GM19372 (cell line): ENCODE measurements around the gene RBM4B.

Experiments
- ATAC-seq: cut with Tn5 transposase; IDR thresholded peaks from one replicate; pipeline ENCODE4 v1.9.1; 2021; ENCODE audit warnings: mild to moderate bottlenecking, low read depth, moderate library complexity; ENCODE audit not compliant: unreplicated experiment

RBM4B gene

DNA sequence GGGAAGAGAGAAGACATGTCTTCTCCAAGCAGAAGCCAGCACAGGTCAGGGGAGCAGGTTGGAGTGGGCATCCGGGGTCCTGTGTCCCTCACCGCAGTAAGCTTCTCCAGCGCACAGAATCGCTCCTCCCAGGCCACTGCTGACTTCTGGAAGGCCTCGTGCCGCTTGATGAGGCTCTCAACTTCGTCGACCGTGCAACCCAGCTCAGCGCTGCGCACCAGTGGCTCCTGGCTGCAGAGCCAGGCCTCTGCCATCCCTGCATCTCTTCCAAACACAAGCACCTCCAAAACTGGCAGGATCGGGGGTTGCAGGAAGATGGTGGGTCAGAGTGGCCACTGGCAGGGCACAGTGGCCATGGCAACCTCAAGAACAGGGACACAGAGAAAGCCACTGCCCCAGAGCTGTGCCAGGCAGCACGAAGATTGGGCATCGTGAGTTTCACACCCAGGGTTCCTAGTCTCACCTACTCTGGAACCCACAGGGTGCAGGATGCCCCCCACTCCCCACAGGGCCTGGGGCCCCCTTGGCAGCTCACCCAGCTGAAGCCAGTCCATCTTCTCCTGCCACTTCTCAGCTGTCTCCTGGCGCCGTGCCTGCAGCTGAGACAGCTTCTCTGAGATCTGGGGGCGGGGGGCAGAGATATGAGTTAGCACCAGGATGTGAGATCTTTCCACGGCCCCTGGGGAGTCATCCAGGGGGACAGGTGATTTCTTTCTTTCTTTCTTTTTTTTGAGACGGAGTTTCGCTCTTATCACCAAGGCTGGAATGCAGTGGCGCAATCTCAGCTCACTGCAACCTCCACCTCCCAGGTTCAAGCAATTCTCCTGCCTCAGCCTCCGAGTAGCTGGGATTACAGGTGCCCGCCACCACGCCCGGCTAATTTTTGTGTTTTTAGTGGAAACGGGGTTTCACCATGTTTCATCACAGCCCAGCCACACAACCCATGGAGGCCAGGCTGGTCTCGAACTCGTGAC lies 11.2 kb upstream of the RBM4B start:
- no peak for ATAC-seq

DNA sequence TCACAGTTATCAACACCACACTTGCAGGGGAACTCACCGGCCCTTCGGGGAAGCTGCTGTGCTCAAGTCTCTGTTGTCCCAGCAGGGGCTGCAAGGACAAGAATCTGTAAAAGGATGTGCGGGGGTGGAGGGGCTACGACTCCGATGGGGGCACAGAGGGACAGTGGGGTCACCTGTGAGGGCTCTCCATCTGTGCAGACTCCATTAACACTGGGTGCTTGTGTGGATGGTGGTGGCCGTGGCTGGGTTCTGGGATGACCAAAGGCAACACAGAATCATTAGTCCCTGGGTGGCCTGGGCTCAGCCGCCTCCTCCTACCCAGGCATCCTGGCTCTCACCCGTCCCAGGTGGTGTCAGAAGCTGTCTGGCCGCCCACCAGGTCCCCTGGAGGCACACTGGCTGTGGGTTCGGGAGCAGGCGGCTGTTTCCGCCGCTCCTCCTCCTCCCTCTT lies 10.2 kb upstream of the RBM4B start:
- ATAC-seq, result no peak

DNA sequence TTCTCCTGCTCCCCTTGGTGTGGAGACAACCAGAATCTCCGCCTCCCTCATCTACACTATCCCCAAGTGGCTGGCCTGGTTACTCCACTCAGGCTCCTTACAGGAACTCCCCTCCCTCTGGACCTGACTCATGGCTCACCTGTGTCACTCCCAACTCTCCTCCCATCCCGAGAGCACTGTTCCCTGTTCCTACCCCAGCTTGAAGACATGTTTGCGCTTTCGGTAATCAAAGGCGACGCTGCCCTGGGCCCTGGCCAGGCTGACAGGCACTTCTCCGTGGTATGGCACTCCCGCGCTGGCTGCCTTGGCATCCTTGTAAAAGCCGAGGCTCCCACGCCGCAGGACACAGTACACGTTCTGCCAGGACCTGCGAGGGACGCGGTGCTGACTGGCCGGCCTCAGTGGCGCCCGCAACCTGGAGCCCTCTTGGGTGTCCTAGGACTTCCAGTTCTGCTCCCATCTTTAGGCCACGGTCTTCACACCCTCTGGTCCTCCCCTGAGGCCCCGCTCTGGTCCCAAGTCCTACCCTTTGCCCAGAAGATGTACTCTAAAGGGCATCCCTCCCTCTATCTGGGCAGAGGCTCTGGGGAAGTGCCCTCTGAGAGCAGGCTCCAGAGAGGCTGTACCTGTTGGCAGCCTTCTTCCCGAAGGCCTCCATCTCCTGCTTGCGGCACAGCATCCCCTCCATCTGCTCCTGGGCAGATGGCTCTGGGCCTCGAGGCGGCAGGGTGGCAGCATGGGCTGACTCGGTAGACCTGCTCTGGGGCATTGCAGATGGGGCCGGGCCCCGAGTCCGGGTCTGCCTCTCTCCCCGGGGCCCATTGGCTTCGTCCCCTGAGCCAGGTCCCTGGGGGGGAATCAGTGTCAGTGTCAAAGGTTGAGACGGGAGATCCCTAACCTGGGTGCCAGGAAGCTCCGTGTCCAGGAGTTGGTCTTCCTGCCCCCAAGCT lies 9.4 kb upstream of the RBM4B start:
- no peak for ATAC-seq

DNA sequence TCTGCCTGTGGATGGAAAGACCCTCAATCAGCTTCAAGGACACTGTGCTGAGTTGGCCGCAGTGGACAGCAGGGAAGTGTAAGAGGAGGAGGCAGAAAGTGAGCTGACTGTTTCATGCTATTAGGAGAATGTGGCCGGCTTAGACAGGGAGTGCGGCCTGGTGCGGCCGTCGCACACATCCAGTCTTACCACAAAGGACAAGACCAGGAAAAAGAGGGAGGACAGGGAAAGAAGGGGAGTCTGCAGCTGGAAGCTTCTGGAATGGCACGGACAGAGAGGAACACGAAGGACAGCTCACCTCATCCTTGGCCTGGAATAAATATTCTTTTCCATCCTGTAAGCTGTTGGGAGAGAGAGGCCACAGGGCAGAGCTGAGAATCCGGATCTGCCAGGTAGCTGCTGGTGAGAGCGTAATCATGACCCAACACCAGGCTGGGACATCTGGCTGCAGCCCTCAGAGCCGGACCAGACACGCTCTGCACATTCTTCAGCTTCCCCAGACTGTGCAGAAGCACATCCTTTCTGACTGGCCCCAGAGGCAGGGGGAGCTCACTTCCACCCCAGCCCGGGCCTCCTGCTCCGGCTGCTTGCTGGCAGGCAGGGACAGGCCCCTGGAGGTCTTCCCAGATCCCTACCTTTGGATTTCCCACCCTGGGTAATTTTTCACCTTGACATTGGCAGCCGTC lies 8.6 kb upstream of the RBM4B start:
- ATAC-seq, result no peak

DNA sequence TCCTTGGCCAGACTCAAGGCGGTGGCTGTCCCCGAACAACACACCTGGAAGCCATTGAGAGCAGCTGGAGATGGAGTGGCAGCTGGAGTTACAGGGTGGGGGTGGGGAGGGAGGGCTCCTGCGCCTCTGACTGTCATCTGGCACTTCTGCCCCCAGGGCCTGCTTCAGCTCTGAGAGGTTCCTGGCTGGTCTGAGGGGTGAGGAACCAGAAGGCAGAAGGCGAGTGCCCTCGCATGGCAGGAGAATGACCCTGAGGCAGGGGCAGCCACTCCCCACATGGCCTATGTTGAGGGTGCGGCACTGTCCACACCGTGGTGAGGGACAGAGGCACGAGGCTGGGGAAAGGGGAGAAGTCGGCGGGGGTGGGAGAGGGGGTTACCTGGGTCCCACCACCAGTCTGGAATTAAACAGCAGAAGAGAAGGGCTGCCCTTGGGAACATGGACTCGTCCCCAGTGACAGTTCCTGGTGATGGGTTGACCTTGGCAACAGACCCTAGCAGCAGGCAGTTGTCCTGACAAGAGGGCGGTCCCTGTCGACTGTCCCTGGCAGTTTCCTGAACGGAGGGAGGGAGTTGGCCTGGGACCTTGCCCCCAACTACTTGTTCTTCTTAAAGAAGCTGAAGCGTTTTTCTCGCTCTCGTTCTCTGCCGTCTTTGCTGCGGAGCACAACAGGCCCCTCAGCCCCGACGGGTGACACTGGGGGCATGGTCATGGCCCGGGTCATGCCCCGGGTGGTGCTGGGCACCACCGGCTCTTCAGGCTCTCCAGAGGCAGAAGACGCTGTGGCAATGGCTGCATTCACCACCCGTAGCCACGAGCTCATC lies 7.8 kb upstream of the RBM4B start:
- no peak for ATAC-seq

DNA sequence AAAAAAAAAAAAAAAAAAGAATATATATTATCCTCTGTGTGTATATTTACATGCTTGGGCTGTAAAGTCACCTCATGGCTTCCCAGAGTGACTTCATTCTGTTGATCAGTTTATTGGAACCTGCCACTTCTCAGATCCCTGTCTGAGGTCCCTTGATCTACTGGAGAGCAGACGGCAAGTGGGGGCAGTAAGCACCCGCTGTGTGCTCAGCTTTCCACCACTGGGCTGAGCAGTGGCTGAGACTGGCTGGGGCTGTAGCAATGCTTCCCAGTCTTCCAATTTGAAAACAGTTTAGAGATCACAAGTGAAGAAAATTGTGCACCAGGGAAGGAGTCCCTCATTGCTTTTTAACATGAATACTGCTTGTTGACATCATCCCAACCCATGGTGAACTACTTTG lies 6.9 kb upstream of the RBM4B start:
- no peak for ATAC-seq

DNA sequence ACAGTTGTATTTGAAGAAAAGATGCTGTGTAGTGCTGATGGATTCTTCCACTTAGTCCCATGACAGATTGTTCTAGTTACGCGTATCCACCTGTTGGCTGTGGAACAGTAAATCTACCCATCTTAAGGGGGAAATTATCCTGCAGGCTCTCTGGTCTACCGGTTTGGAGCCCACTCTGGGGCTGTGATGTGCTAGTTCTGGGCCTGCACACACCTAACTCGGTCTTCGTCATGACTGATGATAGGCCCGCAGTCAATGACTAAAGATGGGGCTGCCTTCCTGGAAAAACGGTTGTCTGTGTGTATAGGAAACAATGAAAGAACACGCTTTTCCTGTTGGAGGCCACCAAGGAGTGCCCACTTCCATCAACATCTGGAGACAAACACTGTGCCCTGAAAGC lies 6.2 kb upstream of the RBM4B start:
- no peak for ATAC-seq

DNA sequence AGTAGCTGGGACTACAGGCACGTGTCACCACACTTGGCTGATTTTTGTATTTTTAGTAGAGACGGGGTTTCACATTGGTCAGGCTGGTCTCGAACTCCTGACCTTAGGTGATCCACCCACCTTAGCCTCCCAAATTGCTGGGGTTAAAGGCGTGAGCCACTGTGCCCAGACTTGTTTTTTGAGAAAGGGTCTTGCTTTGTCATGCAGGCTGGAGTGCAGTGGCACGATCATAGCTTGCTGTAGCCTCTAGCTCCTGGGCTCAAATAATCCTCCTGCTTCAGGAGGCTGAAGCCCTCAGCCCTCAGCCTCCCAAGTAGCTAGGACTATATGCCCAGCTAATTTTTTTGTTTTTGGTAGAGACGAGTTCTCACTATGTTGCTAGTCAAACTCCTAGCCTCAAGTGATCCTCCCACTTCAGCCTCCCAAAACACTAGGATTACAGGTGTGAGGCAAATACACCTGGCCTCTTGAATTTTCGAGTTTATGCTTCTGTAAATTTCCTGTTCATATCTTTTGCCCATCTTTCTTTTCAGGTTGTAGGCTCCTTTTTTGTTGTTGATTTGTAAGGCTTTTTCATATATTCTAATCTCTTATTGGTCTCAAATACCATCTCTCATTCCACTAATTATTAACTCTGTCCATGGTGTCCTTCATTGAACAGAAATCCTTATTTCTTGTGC lies 3.4 kb upstream of the RBM4B start:
- ATAC-seq, result no peak

DNA sequence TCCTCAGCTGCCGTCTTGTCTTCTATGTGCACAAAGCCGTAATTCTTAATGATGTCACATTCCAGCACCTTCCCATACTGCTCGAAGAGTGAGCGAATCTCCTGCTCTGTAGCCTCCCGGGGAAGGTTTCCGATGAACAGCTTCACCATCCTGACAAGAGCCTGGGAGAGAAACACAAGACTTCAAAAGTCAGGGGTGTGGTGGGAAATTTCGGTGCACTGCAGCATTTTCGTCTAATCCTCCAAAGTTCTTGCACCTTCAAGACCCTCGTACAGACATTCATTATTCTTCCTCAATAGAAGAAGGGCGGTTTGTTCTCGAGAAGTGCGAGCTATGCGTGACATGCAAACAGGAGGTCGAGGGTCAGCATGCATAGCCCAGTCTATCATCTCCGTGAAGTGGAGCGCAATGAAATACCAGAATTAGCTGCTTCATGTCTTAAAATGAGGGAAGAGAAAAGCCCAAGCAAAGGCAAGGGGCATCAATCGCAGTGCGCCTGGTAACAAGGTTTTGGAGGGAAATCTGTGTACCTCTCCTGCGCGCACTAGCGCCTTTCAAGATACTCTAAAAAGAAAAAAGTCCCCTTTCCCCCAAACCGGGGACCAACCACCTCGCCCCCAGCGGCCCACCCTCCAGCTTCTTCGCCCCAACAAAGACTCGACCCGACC lies 622 bp downstream of the RBM4B start:
- ATAC-seq, result no peak

DNA sequence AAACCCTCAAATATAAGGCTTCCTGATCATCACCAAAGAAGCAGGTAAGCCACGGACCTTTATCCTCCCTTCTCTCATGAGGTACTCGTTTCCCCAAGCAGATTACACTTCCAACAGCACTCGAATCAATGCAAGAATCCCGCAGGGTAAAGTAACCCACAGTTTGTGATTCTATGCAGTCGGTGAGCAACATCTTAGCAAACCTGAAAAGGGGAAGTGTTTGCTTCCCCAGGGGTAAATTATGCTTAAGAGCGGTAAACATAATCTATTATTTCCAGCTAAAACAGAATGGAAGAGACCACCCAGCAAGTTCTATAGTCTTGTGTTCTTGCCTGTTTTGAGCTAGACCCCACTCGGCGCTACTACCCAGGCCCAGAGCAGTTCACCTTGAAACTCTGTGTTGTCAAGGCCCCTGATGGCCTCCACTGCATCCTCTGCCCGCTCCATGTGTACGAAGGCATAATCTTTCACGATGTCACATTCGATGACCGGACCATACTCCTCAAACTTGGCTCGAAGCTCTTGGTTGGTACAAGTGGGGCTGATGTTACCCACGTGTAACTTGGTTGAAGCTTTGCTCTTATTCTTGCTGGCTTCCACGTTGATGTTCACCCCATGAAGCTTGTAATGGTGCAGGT lies 1.3 kb downstream of the RBM4B start:
- no peak for ATAC-seq

DNA sequence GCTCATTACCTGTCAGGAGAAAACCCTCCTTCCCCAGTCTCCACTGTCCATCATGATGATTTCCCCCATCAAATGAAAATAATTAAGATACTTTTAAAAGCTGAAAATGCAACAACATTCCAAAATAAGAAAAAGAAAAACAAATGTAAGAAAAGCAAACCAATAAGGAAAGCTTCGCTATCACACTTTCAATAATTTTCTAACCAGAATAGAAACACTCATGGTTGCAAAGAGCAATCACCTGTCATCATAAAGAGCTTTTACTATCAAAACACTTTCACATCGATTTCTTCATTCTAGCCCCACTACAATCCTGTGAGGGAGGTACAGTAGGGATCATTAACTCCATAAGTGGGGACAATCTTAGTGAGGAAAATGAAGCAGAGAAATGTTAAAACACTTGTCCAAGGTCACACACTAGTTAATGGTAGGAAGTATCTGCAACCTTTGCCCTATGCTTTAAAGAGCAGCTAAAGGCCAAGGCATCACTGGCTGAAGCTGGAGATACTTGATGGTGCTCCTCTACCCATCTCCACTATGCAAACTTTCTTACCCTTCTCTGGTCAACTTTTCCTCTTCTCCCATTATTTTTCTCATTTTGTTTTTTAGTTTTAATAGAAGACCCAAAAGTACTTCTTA lies 2.6 kb downstream of the RBM4B start:
- ATAC-seq, result no peak

DNA sequence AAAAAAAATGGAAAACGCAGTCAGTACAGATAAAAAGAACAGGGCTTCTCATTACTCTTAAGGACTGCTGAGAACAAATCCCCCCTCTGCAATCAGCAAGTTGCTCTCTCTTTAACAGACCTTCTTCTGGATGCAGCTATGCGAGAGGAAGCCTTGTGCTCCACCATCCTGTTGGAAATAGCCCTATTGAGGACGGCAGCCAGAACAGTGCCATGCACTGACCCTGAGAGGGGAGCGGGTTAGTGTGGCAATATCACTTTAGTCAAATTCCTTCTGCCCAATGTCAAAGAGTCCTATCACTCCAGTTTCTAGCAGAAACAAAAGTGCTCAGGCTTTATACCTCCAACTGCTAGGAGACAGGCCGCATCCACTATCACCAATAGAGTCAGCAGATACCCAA lies 6.9 kb downstream of the RBM4B start:
- ATAC-seq, result no peak

DNA sequence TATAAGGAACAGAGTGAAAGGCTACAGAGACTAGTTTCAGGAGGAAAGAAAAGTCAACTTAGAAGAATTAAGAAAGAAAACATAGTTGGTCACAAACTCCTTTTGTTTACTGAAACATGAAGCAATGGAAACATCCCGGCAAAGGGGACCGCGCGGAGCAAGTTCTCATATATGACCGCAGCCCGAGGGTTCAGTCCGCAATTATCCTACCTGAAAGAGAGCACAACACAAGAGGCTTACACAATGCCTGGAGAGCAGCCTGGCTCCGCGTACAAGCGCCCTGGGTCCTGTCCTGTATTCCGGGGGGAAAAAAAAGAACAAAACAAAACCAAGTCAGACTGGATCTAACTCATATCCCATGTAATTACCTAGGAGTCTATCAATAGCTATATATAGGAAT lies 12.3 kb downstream of the RBM4B start:
- ATAC-seq, result no peak

DNA sequence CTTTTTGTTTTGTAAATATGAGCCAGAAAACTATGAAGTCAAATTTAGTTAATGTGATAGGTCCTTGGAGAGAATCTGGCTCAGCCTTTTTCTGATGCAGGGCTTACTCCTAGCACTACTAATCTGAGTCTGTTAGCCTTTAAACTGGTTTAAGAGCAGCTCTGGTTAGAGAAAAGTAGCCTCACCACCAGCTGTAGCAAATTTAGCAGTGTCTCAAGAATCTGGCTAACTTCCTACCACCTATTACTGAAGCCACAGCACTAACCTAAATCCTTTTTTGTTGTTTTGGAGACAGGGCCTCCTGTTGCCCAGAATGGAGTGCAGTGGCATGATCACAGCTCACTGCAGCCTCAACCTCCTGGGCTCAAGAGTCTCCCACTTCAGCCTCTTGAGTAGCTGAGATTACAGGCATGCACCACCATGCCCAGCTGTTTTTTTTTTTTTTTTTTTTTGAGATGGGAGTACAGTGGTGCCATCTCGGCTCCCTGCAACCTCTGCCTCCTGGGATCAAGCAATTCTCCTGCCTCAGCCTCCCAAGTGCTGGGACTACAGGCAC lies 13.9 kb downstream of the RBM4B start:
- no peak for ATAC-seq

DNA sequence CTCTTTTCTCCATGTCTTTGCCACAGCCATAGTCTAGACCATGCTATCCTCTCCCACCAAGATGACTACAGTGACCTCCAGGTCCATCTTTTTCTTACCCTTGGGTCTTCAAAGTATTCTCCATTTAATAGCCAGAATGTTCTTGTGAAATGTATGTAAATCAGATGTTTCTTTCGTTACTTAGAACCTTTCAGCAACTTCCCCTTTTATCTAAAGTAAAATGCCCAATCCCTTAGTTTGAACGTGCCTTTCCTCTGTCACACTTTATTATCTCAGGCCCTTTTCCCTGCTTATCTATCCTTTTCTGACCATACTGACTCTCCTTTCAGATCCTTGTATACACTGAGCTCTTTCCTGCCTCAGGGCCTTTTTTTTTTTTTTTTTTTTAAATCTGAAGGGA lies 17.9 kb downstream of the RBM4B start:
- ATAC-seq, result no peak

DNA sequence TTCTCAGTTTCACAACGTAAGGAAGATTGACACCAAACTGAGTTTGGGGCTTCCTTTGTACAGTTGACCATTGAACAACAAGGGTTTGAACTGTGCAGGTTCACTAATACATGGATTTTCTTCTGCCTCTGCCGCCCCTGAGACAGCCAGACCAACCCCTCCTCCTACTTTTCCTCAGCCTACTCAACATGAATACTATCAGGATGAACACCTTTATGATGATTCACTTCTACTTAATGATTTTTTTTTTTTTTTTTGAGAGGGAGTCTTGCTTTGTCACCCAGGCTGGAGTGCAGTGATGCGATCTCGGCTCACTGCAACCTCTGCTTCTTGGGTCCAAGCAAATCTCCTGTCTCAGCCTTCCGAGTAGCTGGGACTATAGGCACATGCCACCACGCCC lies 24.6 kb downstream of the RBM4B start:
- no peak for ATAC-seq

DNA sequence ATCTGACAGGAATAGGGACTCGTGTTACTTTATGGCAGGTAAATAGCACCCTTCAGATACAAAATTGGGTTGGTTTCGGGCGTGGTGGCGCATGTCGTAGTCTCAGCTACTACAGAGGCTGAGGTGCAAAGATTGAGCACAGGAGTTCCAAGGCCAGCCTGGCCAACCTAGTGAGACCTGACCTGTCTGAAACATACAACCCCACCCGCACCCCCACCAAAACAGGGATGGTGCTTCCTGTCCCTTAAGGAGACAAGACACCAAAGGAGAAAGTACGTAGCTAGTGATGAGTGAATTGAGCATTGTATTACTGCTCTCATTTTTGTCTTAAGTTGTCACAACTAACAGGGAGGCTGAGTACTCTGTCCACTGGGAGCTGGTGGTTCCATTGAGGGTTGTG lies 25.0 kb downstream of the RBM4B start:
- no peak for ATAC-seq

DNA sequence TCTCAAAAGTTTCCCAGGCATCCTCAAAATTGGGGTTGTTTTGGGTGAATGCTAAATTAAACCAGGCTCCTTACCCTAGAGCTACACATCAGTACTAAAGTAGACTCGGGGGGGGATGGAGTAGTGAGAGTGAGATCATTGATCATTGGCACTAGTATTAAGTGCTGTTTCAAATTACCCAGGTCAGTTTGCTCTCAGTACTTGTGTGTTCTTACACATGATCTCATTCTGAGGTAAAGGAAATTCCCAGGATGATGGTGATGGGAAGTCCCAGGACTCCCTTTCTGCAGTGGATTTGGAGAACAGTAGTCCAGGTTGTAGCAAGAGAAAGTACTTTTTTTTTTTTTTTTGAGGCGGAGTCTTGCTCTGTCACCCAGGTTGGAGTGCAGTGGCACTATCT lies 26.7 kb downstream of the RBM4B start:
- ATAC-seq, result no peak
